ENCODE measurements around the gene DOK1. TPM values are rescaled to one million over a fixed set of nuclear protein-coding genes. Genes with fewer than 3 reads are reported as not detected.

DOK1 gene
- polyA plus RNA-seq, 3 donors, result 48.0 to 53.6 (median 49.3) TPM

- intact Hi-C loops (cut with micrococcal nuclease), result loop anchor here in 1 of 2 donors (10.0 kb wide), 1 partner anchor 48 kb away; no protein-coding TSS in a partner anchor
- no peaks in the 10 kb centered on the region for H3K9me3 Mint-ChIP-seq
- peaks cover 19 to 21% of the 10 kb centered on the region in 2 donors for H3K36me3 Mint-ChIP-seq
- peaks cover 2 to 5% (median 4%) of the 10 kb centered on the region in 3 donors for H3K27me3 Mint-ChIP-seq (ENCODE audit: low read depth in 3 of 3)
- H3K27ac Mint-ChIP-seq, result no peak overlapping the region
- H3K4me3 ChIP-seq (replicated peaks in 1 of 3; ENCODE audit: low read depth in 2 of 3, low read length in 3 of 3), result no peak overlapping the region
- H3K9ac ChIP-seq (ENCODE audit: insufficient read depth, low read length, poor library complexity, severe bottlenecking), result no peak overlapping the region
- H3K27me3 ChIP-seq (ENCODE audit: control insufficient read depth in 2 of 2, insufficient read depth in 2 of 2, low read length in 2 of 2), result no peaks in the 10 kb centered on the region
- H3K9me3 ChIP-seq (replicated peaks in 1 of 2; ENCODE audit: control insufficient read depth in 1 of 2, insufficient read depth in 1 of 2, low read length in 2 of 2), result no peaks in the 10 kb centered on the region
- H3K4me2 ChIP-seq (replicated peaks; ENCODE audit: extremely low read depth, low read length, poor library complexity, severe bottlenecking), result no peak overlapping the region
- no peak overlapping the region for H3K4me3 Mint-ChIP-seq
- H3K79me2 ChIP-seq (ENCODE audit: insufficient read depth, low read length), result no peaks in the 10 kb centered on the region
- no peak overlapping the region for H3K27ac ChIP-seq (ENCODE audit: low read depth in 1 of 2, low read length in 2 of 2)
- DNase-seq, result no peak
- no peaks in the 10 kb centered on the region for H4K20me1 ChIP-seq (ENCODE audit: insufficient read depth, low read length)
- peaks cover 18% of the 10 kb centered on the region for H3K4me1 Mint-ChIP-seq
- H2AFZ ChIP-seq (ENCODE audit: insufficient read depth, low read depth, low read length, poor library complexity, severe bottlenecking), result no peak overlapping the region
- H3K4me1 ChIP-seq (ENCODE audit: control insufficient read depth in 1 of 2, insufficient read depth in 2 of 2, low read length in 2 of 2), result peaks cover 8 to 15% of the 10 kb centered on the region in 2 donors
- peaks cover 9 to 18% of the 10 kb centered on the region in 2 donors for H3K36me3 ChIP-seq (replicated peaks in 1 of 2; ENCODE audit: control insufficient read depth in 1 of 2, insufficient read depth in 2 of 2, low read length in 2 of 2)
- no peak for TF ChIP-seq CTCF (IDR thresholded peaks at IDR 0.05)
- 92% methylated on average over 18 of the region's 23 CpGs for WGBS (ENCODE audit: insufficient coverage)
Observed at GRCh38 chr2:74536166-74536950, 18.2 kb upstream of the DOK1 start.

GRCh38 chr2:74537140-74537539 lies 17.4 kb upstream of the DOK1 start:
- TF ChIP-seq CTCF (IDR thresholded peaks at IDR 0.05), result no peak
- intact Hi-C loops (cut with micrococcal nuclease), result loop anchor here in 1 of 2 donors (10.0 kb wide), 1 partner anchor 48 kb away; no protein-coding TSS in a partner anchor
- Histone ChIP-seq H3K36me3 (replicated peaks in 1 of 2; ENCODE audit: control insufficient read depth in 1 of 2, insufficient read depth in 2 of 2, low read length in 2 of 2) (peaks cover 9 to 18% of the 10 kb centered on the region in 2 donors), H3K9me3 (replicated peaks in 1 of 2; ENCODE audit: control insufficient read depth in 1 of 2, insufficient read depth in 1 of 2, low read length in 2 of 2) (no peaks in the 10 kb centered on the region), H4K20me1 (ENCODE audit: insufficient read depth, low read length) (no peaks in the 10 kb centered on the region), H3K9ac (ENCODE audit: insufficient read depth, low read length, poor library complexity, severe bottlenecking) (no peak overlapping the region), H3K79me2 (ENCODE audit: insufficient read depth, low read length) (no peaks in the 10 kb centered on the region), H3K4me3 (replicated peaks in 1 of 3; ENCODE audit: low read depth in 2 of 3, low read length in 3 of 3) (no peak overlapping the region), H3K4me2 (replicated peaks; ENCODE audit: extremely low read depth, low read length, poor library complexity, severe bottlenecking) (no peak overlapping the region), H3K4me1 (ENCODE audit: control insufficient read depth in 1 of 2, insufficient read depth in 2 of 2, low read length in 2 of 2) (peaks cover 6 to 10% of the 10 kb centered on the region in 2 donors), H3K27ac (ENCODE audit: low read depth in 1 of 2, low read length in 2 of 2) (no peak overlapping the region), H3K27me3 (ENCODE audit: control insufficient read depth in 2 of 2, insufficient read depth in 2 of 2, low read length in 2 of 2) (no peaks in the 10 kb centered on the region), H2AFZ (ENCODE audit: insufficient read depth, low read depth, low read length, poor library complexity, severe bottlenecking) (no peak overlapping the region)
- Mint-ChIP-seq H3K4me3 (no peak overlapping the region), H3K27me3 (ENCODE audit: low read depth in 3 of 3) (peaks cover 2 to 5% (median 4%) of the 10 kb centered on the region in 3 donors), H3K4me1 (peaks cover 12% of the 10 kb centered on the region), H3K27ac (no peak overlapping the region), H3K36me3 (peaks cover 20 to 23% of the 10 kb centered on the region in 2 donors), H3K9me3 (no peaks in the 10 kb centered on the region)
- 97% methylated on average over 3 of the region's 4 CpGs for WGBS (ENCODE audit: insufficient coverage)
- no peak for DNase-seq

Measured in CD14-positive monocyte (primary cell).